Activated T-helper 1 cell treated with Interleukin-2 at 50 U/mL for 16 hours (primary cell): Measurements from ENCODE around the gene REL.

Experiments
- DNase-seq: peaks from one replicate; pipeline ENCODE4 v3.0.0-alpha.2; 2020; ENCODE audit warnings: low read depth

REL gene

GRCh38 chr2:60964651-60965498, 83.5 kb downstream of the REL start:
- no peak for DNase-seq

GRCh38 chr2:60965499-60965785, 84.1 kb downstream of the REL start:
- no peak for DNase-seq

DNA sequence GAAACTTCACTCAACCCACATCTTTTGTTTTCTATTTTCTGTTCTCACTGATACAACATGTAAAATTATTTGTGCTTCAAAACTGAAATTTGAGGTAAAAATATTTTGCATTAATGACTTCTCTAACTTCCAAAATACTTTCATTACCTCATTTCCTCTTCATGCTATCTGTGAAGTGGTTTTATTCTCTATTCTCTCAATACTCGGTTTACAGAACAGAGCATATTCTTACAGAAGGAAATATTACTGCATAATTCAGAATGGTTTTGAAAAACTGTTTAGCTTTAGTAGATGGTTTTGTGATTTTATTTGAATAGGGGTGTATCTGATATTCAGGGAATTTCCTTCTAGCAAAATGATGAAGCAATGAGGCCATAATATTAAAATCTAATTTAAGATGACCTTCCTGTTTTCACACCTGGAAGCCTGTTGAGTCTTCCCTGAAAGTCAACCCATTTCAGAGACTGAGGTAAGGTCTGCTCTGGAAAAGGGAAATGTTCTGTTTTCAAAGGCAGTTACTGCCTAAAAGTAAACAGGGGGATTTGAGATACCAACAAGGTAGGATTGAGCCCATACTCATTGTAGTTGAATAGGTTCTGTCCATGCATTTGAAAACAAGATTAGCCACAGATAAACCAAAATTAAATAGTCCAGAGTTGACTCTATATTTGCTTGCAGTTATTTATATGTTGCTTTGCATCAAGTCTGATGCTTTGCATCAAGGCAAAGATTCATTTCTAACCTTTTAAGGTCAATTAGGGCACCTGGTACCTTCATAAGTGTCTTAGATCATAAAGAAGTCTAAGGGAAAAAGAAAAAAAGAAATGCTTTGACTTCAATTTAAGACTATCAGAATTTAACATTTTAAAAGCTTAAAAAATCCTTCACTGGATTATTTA, 85.4 kb downstream of the REL start:
- no peak for DNase-seq

GRCh38 chr2:60972889-60973656, 91.7 kb downstream of the REL start:
- DNase-seq, result no peak

DNA sequence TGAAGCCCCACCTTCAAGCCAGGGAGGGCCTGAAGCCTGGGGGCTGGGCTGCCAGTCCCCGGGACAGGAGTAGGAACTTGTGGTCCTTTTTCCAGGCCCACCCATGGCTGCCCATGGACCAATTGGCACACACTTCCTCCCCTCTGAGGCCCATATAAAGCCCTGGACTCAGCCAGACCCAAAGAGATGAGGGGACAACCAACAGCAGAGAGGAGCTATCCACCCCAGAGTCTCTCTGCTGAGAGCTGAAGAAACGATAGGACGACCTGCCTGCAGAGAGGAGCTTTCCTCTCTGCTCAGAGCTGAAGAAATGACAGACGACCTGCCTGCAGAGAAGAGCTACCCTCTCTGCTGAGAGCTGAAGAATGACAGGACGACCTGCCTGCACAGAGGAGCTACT, 92.3 kb downstream of the REL start:
- DNase-seq, result no peak

DNA sequence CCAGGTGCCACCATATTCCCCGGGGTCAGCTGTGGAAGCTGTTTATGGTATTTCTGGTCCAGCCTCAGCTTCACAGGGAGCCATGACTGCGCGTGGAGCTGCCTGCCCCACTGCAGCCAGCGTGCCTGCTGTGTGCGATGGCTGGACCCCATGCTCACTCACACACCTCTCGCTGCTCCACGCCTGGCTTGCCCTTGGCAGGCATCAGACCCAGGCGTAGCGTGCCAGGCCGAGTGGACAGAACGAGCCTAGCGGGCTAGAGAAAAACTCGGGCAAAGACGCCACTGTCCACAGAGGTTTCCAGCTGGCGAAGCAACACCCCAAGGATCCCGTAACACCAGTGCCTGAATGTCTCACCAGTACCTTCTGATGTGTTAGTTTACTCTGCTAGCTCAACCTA, 93.3 kb downstream of the REL start:
- DNase-seq, result no peak
